GDM1 (cell line): ENCODE data around the gene JDP2.
"Not testable (repeated sequence)": the region's sequence is repeated elsewhere in the genome, so short reads cannot be mapped to it uniquely, and the experiment has no call there.

Experiments
- DNase-seq: peaks from one replicate; lab custom pipeline; 2025; lab: John Stamatoyannopoulos, UW

Gene JDP2

GRCh38 chr14:75456069-75456996, 28.5 kb downstream of the JDP2 start:
- no peak for DNase-seq

- no peak for DNase-seq
These were observed 29.1 kb downstream of the JDP2 start for GRCh38 chr14:75456997-75457335.

GRCh38 chr14:75457648-75458165, 29.9 kb downstream of the JDP2 start:
- no peak for DNase-seq

GRCh38 chr14:75458305-75458704, 30.5 kb downstream of the JDP2 start:
- no peak for DNase-seq

- DNase-seq, result peak; percentile 78
These were observed 31.4 kb downstream of the JDP2 start for GRCh38 chr14:75459099-75459741.

GRCh38 chr14:75459791-75460190, 32.0 kb downstream of the JDP2 start:
- DNase-seq, result no peak

- DNase-seq, result no peak
These were observed 32.6 kb downstream of the JDP2 start for GRCh38 chr14:75460394-75460793.

- no peak for DNase-seq
These were observed 33.5 kb downstream of the JDP2 start for GRCh38 chr14:75461303-75461702.

- DNase-seq, result no peak
These were observed 34.0 kb downstream of the JDP2 start for GRCh38 chr14:75461755-75462349.

- no peak for DNase-seq
These were observed 36.8 kb downstream of the JDP2 start for GRCh38 chr14:75464626-75465025.

GRCh38 chr14:75467763-75468162, 39.9 kb downstream of the JDP2 start:
- no peak for DNase-seq

GRCh38 chr14:75469164-75469563, 41.3 kb downstream of the JDP2 start:
- DNase-seq, result no peak

GRCh38 chr14:75469606-75470237, 41.9 kb downstream of the JDP2 start:
- DNase-seq, result no peak

GRCh38 chr14:75470238-75470797, 42.5 kb downstream of the JDP2 start:
- no peak for DNase-seq

GRCh38 chr14:75471059-75471458, 43.2 kb downstream of the JDP2 start:
- no peak for DNase-seq

- DNase-seq, result not testable (repeated sequence)
These were observed 46.3 kb downstream of the JDP2 start for GRCh38 chr14:75474127-75474526.

- DNase-seq, result no peak
These were observed 48.6 kb downstream of the JDP2 start for GRCh38 chr14:75476274-75476995.

- DNase-seq, result no peak
These were observed 50.1 kb downstream of the JDP2 start for GRCh38 chr14:75477881-75478280.

- DNase-seq, result no peak
These were observed 52.2 kb downstream of the JDP2 start for GRCh38 chr14:75479770-75480600.

GRCh38 chr14:75482366-75482765, 54.5 kb downstream of the JDP2 start:
- no peak for DNase-seq
